Motor neuron (in vitro differentiated cells): ENCODE results near the gene MLLT1. TPM values are rescaled to one million over a fixed set of nuclear protein-coding genes. Genes with fewer than 3 reads are reported as not detected.
"Not testable (repeated sequence)": the region's sequence is repeated elsewhere in the genome, so short reads cannot be mapped to it uniquely, and the experiment has no call there.

Experiments used
- ATAC-seq, 8 experiments: fragments of 200-7000 bp; cut with Tn5 transposase; replicated peaks in 6 of 8; 2 replicates each; pipeline ENCODE4 v1.8.0; 2021; ENCODE audit warnings: mild to moderate bottlenecking in 8 of 8, moderate library complexity in 8 of 8
- H3K27ac ChIP-seq, 2 donors: fragments of 250-450 bp; sonication (Bioruptor Pico); 2 replicates each; pipeline ENCODE4 v1.9.0; 2021; ENCODE audit warnings: antibody characterized with exemption in 2 of 2, mild to moderate bottlenecking in 2 of 2, moderate library complexity in 1 of 2
- H3K4me1 ChIP-seq, 2 donors: fragments of 250-450 bp; sonication (Bioruptor Pico); replicated peaks in 1 of 2; 2 replicates each; pipeline ENCODE4 v1.6.1; 2021; ENCODE audit warnings: antibody characterized with exemption in 2 of 2, mild to moderate bottlenecking in 2 of 2, moderate library complexity in 1 of 2
- H3K4me3 ChIP-seq, 5 donors: fragments of 250-450 bp; sonication (Bioruptor Pico); 2 replicates each; pipeline ENCODE4 v1.9.0; 2021; ENCODE audit warnings: antibody characterized with exemption in 5 of 5, mild to moderate bottlenecking in 5 of 5, moderate library complexity in 4 of 5
- WGBS, 10 experiments: fragments of 450-650 bp; shearing (Covaris generic); methylation state at CpG; one replicate each; pipeline ENCODE4 v1.0.0; 2022; 5-methylcytosine and 5-hydroxymethylcytosine counted together
- in situ Hi-C, 9 experiments: fragments of 400-800 bp; cut with MboI; loops; one replicate each; pipeline ENCODE4 v1.15.0; 2021; ENCODE audit warnings: low sequenced_read_pairs in 9 of 9, low pct_unique_long_range_greater_than_20kb in 2 of 9; ENCODE audit not compliant: unreplicated experiment in 9 of 9
- total RNA-seq, 8 experiments: library from RNA; unstranded; fragments of 300-600 nt; gene quantifications; 2 replicates each; pipeline versions ENCODE4 v1.2.3 to v1.2.4, GENCODE V29; 2022

The MLLT1 gene, protein sequence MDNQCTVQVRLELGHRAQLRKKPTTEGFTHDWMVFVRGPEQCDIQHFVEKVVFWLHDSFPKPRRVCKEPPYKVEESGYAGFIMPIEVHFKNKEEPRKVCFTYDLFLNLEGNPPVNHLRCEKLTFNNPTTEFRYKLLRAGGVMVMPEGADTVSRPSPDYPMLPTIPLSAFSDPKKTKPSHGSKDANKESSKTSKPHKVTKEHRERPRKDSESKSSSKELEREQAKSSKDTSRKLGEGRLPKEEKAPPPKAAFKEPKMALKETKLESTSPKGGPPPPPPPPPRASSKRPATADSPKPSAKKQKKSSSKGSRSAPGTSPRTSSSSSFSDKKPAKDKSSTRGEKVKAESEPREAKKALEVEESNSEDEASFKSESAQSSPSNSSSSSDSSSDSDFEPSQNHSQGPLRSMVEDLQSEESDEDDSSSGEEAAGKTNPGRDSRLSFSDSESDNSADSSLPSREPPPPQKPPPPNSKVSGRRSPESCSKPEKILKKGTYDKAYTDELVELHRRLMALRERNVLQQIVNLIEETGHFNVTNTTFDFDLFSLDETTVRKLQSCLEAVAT
- total RNA-seq: 10 to 100 TPM; 12.4 to 88.7 (median 30.1) TPM

GRCh38 chr19:6279931-6280591, at the start of gene MLLT1:
MLLT1 (minus strand) TSS chr19:6279975; CDS start chr19:6279784, 191 bp downstream.
- ATAC-seq: peak; percentile 93 to 99 (median 98)
- in situ Hi-C loops: no loop called here
- peak within 1 kb of the TSS; percentile 53 to 100 (median 95) for H3K4me3 ChIP-seq
- peak within 1 kb of the TSS; percentile 29 to 86 for H3K27ac ChIP-seq
- H3K4me1 ChIP-seq: peaks cover 25% of the 10 kb centered on the region in 2 donors
- 40 to 77% (median 40%) methylated on average over 1 to 3 of the region's 66 CpGs; no CpG with 5 or more reads in 7 of the 10 experiments for WGBS, 10 experiments

GRCh38 chr19:6326815-6327214, 47.0 kb upstream of the MLLT1 start:
- H3K4me3 ChIP-seq: no peak overlapping the region
- WGBS, 10 experiments: 22 to 82% (median 70%) methylated on average over 2 to 5 of the region's 5 CpGs; no CpG with 5 or more reads in 1 of the 10 experiments
- no peaks in the 10 kb centered on the region for H3K4me1 ChIP-seq
- in situ Hi-C loops: no loop called here
- no peak overlapping the region for H3K27ac ChIP-seq
- ATAC-seq: no peak

DNA sequence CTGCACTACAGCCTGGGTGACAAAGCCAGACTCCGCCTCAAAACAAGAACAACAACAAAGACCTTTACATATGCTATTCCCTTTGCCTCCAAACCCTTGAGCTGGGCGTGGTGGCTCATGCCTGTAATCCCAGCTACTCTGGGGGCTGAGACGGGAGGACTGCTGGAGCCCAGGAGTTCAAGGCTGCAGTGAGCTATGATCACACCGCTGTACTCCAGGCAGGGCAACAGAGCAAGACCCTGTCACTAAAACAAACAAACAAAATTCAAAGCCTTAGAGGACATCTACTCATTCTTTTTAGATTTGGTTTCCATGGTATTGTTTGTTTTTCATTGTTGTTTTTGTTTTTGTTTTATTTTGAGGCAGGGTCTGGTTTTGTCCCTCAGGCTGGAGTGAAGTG, 45.8 kb upstream of the MLLT1 start:
- Histone ChIP-seq H3K4me3 (no peak overlapping the region), H3K4me1 (no peaks in the 10 kb centered on the region), H3K27ac (no peak overlapping the region)
- in situ Hi-C loops: no loop called here
- WGBS, 10 experiments: 0 to 69% (median 52%) methylated on average over 1 to 3 of the region's 4 CpGs; no CpG with 5 or more reads in 3 of the 10 experiments
- ATAC-seq: peak in 2 of 8 experiments; percentile 48 to 52

DNA sequence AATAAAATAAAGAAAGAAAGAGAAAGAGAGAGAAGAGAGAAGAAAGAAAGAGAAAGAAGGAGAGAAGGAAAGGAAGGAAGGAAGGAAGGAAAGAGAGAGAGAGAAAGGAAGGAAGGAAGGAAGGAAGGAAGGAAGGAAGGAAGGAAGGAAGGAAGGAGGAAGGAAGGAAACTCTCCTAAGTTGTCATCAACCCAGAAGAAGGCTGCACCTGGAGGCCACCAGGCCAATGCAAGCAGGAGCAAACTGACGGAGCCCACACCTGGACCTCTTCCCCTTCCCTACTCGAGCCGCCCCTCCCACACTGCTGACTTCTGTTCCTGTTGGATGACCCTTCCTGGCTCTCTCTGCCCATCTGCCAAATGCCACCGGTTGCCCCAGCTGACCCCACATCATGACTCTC, 45.0 kb upstream of the MLLT1 start:
- in situ Hi-C loops: no loop called here
- no peak overlapping the region for H3K27ac ChIP-seq
- 67 to 92% methylated on average over 1 to 2 of the region's 4 CpGs; no CpG with 5 or more reads in 8 of the 10 experiments for WGBS, 10 experiments
- no peak overlapping the region for H3K4me3 ChIP-seq
- H3K4me1 ChIP-seq: no peaks in the 10 kb centered on the region
- no peak for ATAC-seq

DNA sequence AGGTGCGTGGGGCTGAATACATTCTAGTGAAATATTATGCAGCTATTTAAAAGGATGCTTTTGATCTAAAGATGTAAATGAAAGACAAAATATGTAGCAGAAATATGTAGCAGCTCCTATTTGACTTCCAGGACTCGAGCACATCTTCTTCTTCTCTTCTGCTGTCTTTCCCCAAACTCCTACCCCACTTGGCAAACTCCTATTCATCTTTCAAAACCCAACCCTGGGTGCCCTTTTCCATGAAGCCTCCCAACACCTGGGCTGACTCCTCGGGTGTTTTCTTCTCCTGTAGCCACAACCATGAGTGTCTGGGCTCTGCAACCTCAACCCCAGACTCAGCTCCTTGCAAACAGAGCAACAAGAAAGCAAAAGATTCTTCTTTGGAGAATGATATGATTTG, 42.5 kb upstream of the MLLT1 start:
- in situ Hi-C loops: no loop called here

GRCh38 chr19:6319376-6319775, 39.6 kb upstream of the MLLT1 start:
- ATAC-seq: no peak
- WGBS, 10 experiments: 0 to 80% (median 21%) methylated on average over 1 to 4 of the region's 4 CpGs; no CpG with 5 or more reads in 3 of the 10 experiments
- no peak overlapping the region for H3K27ac ChIP-seq
- in situ Hi-C loops: no loop called here
- H3K4me3 ChIP-seq: no peak overlapping the region
- no peaks in the 10 kb centered on the region for H3K4me1 ChIP-seq

More for the DNA sequence above, 42.5 kb upstream of the MLLT1 start:
- Histone ChIP-seq H3K4me3 (no peak overlapping the region), H3K4me1 (no peaks in the 10 kb centered on the region), H3K27ac (no peak overlapping the region)
- 0 to 32% (median 4%) methylated on average over 1 to 3 of the region's 3 CpGs; no CpG with 5 or more reads in 2 of the 10 experiments for WGBS, 10 experiments
- ATAC-seq: no peak

GRCh38 chr19:6318772-6319171, 39.0 kb upstream of the MLLT1 start:
- Histone ChIP-seq H3K27ac (no peak overlapping the region), H3K4me3 (no peak overlapping the region), H3K4me1 (no peaks in the 10 kb centered on the region)
- WGBS, 10 experiments: 10 to 95% (median 63%) methylated on average over 1 to 5 of the region's 5 CpGs; no CpG with 5 or more reads in 2 of the 10 experiments
- in situ Hi-C loops: no loop called here
- ATAC-seq: no peak

- in situ Hi-C loops, H3K27ac ChIP-seq, ATAC-seq, H3K4me1 ChIP-seq, H3K4me3 ChIP-seq: not testable (repeated sequence)
- 40 to 80% (median 53%) methylated on average over 1 to 3 of the region's 5 CpGs; no CpG with 5 or more reads in 4 of the 10 experiments for WGBS, 10 experiments
Measured at GRCh38 chr19:6315646-6316045, 35.9 kb upstream of the MLLT1 start.

DNA sequence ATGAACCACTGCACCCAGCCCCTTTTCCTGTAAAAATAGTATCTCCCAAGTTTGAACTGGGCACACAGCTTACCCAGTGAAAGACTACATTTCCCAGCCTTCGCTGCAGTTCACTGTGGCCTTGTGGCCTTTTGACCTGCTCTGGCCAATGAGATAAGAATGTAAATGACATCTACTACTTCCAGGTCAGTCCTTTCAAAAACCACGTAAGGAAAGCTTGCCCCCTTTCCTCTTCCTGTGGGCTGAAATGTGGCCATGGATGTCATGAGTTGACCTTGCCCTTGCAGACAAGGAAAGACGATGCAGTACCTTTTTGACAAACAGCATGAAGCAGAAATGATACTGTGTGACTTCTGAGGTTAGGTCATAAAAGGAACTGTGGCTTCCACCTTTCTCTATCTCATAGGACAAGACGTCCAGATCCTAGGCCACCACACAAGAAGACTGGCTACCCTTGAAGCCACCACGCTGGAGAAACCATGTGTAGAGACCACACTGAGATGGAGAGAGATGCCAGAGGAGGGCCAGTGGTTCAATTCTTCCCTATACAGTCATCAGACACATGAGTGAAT, 33.7 kb upstream of the MLLT1 start:
- in situ Hi-C loops: no loop called here
- no peak for ATAC-seq

DNA sequence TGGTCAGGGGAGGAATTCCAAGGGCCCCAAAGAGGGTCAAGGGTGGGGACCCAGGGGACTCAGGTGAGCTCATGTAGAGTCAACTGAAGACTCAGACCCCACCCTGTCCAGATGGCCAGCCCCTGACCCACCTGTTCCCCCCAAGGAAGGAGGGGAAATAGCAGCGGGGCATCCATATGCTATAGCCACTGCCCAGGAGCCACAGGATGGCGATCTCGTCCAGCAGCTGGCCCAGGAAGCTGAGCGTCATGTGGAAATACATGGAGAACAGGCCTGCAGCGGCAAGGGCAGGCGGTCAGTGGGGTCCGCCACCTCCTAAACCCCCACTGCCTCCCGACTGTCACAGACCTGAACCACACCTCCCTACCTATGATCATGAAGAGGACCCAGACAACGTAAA, 32.2 kb upstream of the MLLT1 start:
- 48 to 100% (median 71%) methylated on average over 1 to 4 of the region's 9 CpGs; no CpG with 5 or more reads in 5 of the 10 experiments for WGBS, 10 experiments
- in situ Hi-C loops: no loop called here
- peak in 2 of 8 experiments; percentile 29 to 42 for ATAC-seq
- Histone ChIP-seq H3K27ac (no peak overlapping the region), H3K4me3 (no peak overlapping the region), H3K4me1 (no peaks in the 10 kb centered on the region)

More for the DNA sequence above, 33.7 kb upstream of the MLLT1 start:
- Histone ChIP-seq H3K27ac (no peak overlapping the region), H3K4me1 (no peaks in the 10 kb centered on the region), H3K4me3 (no peak overlapping the region)
- WGBS, 10 experiments: 0 to 67% (median 55%) methylated on average over 1 to 4 of the region's 5 CpGs; no CpG with 5 or more reads in 1 of the 10 experiments

DNA sequence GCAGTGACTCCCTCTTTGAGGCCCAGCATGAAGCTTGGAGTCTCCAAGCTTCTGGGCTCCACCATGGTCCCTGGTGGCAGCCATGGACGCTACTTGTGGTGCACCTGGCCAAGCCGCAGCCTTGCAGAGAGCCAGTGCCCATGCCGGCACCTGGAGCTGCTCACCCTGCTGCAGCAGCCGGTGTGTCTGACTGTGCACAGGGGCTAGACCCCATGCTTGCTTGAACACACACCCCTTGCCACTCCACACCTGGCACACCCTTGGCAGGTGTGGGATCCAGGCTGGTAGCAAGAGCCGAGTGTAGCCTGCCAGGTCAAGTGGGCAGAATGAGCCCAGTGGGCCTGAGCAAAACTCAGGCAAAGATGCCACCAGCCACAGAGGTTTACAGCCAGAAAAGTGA, 18.6 kb upstream of the MLLT1 start:
- Histone ChIP-seq H3K4me3 (no peak overlapping the region), H3K4me1 (no peaks in the 10 kb centered on the region), H3K27ac (no peak overlapping the region)
- in situ Hi-C loops: no loop called here
- ATAC-seq: no peak
- WGBS, 10 experiments: 20 to 100% (median 50%) methylated on average over 1 of the region's 5 CpGs; no CpG with 5 or more reads in 5 of the 10 experiments

DNA sequence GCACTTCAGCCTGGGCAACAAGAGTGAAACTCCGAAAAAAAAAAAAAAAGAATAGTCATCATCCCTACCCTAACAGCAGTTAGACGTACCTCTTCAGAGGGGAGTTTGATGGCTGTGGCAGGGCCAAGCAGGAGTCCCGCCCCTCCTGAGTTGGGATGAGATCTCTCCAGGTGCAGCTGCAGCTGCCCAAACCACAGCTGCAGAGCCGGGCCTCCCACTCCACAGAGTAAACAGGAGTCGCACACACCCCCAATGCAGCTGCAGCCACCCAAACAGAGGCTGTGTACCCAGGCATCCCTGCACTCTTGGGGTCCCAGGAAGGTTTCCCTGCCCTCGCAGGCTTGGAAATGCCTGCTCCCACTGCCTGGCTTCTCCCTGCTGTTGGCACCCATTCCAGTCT, 17.4 kb upstream of the MLLT1 start:
- Histone ChIP-seq H3K4me3 (no peak overlapping the region), H3K4me1 (no peaks in the 10 kb centered on the region), H3K27ac (no peak overlapping the region)
- in situ Hi-C loops: no loop called here
- ATAC-seq: no peak
- 20 to 82% (median 64%) methylated on average over 1 to 2 of the region's 6 CpGs; no CpG with 5 or more reads in 3 of the 10 experiments for WGBS, 10 experiments

DNA sequence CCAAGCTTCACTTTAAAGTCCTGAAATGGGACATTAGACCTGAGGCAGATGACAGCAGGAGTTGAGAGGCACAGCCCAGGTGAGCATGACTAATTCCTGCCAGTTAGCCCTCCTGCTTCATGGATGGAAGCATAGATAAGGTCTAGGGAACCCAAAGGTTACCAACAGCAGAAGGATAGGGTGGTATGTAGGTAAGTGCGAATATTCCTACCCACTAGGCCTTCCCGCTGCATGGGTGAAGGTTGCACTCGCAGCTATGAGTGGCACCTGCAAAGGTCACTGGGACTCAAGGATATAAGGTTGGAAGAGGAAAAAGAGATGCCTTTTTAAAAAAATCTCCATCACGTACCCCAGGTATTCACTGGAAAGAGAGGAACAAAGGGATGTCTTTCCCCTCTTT, 12.2 kb upstream of the MLLT1 start:
- Histone ChIP-seq H3K27ac (no peak overlapping the region), H3K4me1 (no peaks in the 10 kb centered on the region), H3K4me3 (no peak overlapping the region)
- in situ Hi-C loops: no loop called here
- 29 to 100% (median 50%) methylated on average over 1 to 4 of the region's 4 CpGs; no CpG with 5 or more reads in 3 of the 10 experiments for WGBS, 10 experiments
- ATAC-seq: no peak
